ENCODE data around the gene PSMF1. TPM values are rescaled to one million over a fixed set of nuclear protein-coding genes. Genes with fewer than 3 reads are reported as not detected.

The PSMF1 gene
- total and polyA plus RNA-seq, 12 donors, result 22.4 to 181 (median 125) TPM

GRCh38 chr20:1189827-1190226, 71.4 kb downstream of the PSMF1 start:
- ATAC-seq (no peak), DNase-seq (no peak)
- no peak for TF ChIP-seq CTCF (IDR thresholded peaks at IDR 0.05)
- Histone ChIP-seq H3K27ac (no peak overlapping the region), H3K36me3 (no peaks in the 10 kb centered on the region), H3K9me3 (no peaks in the 10 kb centered on the region), H3K4me1 (peaks cover 0 to 29% (median 13%) of the 10 kb centered on the region in 9 donors), H3K27me3 (peaks cover 3 to 28% (median 16%) of the 10 kb centered on the region in 7 donors), H3K4me3 (no peak overlapping the region)
- WGBS, 2 donors, result 45 to 79% methylated on average over 1 of the region's 1 CpG
- intact Hi-C loops (cut with DNase I), result loop anchor here in 3 of 10 donors (10.0 kb wide), 2 partner anchors 225 to 375 kb away; no protein-coding TSS in a partner anchor

GRCh38 chr20:1190847-1191246, 72.4 kb downstream of the PSMF1 start:
- DNase-seq (no peak), ATAC-seq (no peak)
- no peaks in the 10 kb centered on the region for H3K36me3 ChIP-seq
- no peak overlapping the region for H3K27ac ChIP-seq
- peaks cover 0 to 18% (median 7%) of the 10 kb centered on the region in 7 donors for H3K27me3 ChIP-seq
- no peaks in the 10 kb centered on the region for H3K9me3 ChIP-seq
- intact Hi-C loops (cut with DNase I), result loop anchor here in 2 of 10 donors (10.0 kb wide), 2 partner anchors 226 to 376 kb away; no protein-coding TSS in a partner anchor
- H3K4me3 ChIP-seq, result no peak overlapping the region
- TF ChIP-seq CTCF (IDR thresholded peaks at IDR 0.05), result no peak
- peaks cover 0 to 23% (median 6%) of the 10 kb centered on the region in 9 donors for H3K4me1 ChIP-seq
- WGBS, 2 donors, result 61 to 72% methylated on average over 3 of the region's 3 CpGs

GRCh38 chr20:1191299-1191698, 72.9 kb downstream of the PSMF1 start:
- no peaks in the 10 kb centered on the region for H3K36me3 ChIP-seq
- peaks cover 0 to 1% (median 0%) of the 10 kb centered on the region in 11 donors for H3K9me3 ChIP-seq
- WGBS, 2 donors, result 78 to 91% methylated on average over 3 of the region's 3 CpGs
- H3K4me1 ChIP-seq, result peaks cover 0 to 18% (median 4%) of the 10 kb centered on the region in 9 donors
- intact Hi-C loops (cut with DNase I), result loop anchor here in 2 of 10 donors (10.0 kb wide), 2 partner anchors 226 to 376 kb away; no protein-coding TSS in a partner anchor
- DNase-seq (no peak), ATAC-seq (no peak)
- H3K27me3 ChIP-seq, result peaks cover 0 to 13% (median 2%) of the 10 kb centered on the region in 7 donors
- no peak overlapping the region for H3K4me3 ChIP-seq
- no peak overlapping the region for H3K27ac ChIP-seq
- TF ChIP-seq CTCF (IDR thresholded peaks at IDR 0.05), result no peak

- peaks cover 0 to 6% (median 0%) of the 10 kb centered on the region in 9 donors for H3K4me1 ChIP-seq
- H3K9me3 ChIP-seq, result peaks cover 0 to 6% (median 0%) of the 10 kb centered on the region in 11 donors
- 93% methylated on average over 1 of the region's 1 CpG for WGBS, 2 donors
- no peak for TF ChIP-seq CTCF (IDR thresholded peaks at IDR 0.05)
- no peak for ATAC-seq
- no peak overlapping the region for H3K4me3 ChIP-seq
- no peak for DNase-seq
- intact Hi-C loops (cut with DNase I), result loop anchor here in 2 of 10 donors (10.0 kb wide), 2 partner anchors 230 to 380 kb away; no protein-coding TSS in a partner anchor
- no peaks in the 10 kb centered on the region for H3K36me3 ChIP-seq
- H3K27me3 ChIP-seq, result no peaks in the 10 kb centered on the region
- no peak overlapping the region for H3K27ac ChIP-seq
These were observed 76.8 kb downstream of the PSMF1 start for GRCh38 chr20:1195226-1195625.
